HEK293 (cell line): ENCODE results near the gene WDHD1.

Experiments
- CTCF ChIA-PET: fragments of 350-600 bp; formaldehyde crosslinking; extraction: SDS; loops from one replicate; lab custom pipeline; 2021; ENCODE audit warnings: antibody characterized with exemption; lab: Yijun Ruan, JAX
- POLR2A ChIA-PET: fragments of 300-600 bp; formaldehyde crosslinking; extraction: SDS; loops from one replicate; lab custom pipeline; 2020; ENCODE audit warnings: antibody characterized with exemption, inconsistent platforms; lab: Yijun Ruan, JAX
- H3K27ac ChIP-seq: fragments of 200-500 bp; sonication (Bioruptor generic); 2 replicates; pipeline ENCODE4 v1.5.1; 2014; ENCODE audit warnings: low read depth, low read length, control low read depth, inconsistent platforms; ENCODE audit errors: extremely low read depth
- H3K36me3 ChIP-seq, 2 experiments: fragments of 200-500 bp in 1 of 2; sonication (Bioruptor generic) in 1 of 2; 1 replicate in 1 of 2; 2 replicates in 1 of 2; pipeline ENCODE4 v1.5.1; 2014 to 2017; ENCODE audit warnings: inconsistent platforms in 2 of 2, low read length in 2 of 2; ENCODE audit not compliant: control insufficient read depth in 2 of 2, insufficient read depth in 1 of 2
- H3K4me1 ChIP-seq: fragments of 200-500 bp; sonication (Bioruptor generic); 2 replicates; pipeline ENCODE4 v1.5.1; 2014; ENCODE audit warnings: mild to moderate bottlenecking, low read length, inconsistent platforms; ENCODE audit not compliant: control insufficient read depth, insufficient read depth
- H3K4me3 ChIP-seq: 2 replicates; pipeline ENCODE4 v1.5.1; 2011; ENCODE audit warnings: low read depth, mild to moderate bottlenecking, control low read depth, low read length, moderate library complexity
- H3K9me3 ChIP-seq: fragments of 200-500 bp; sonication (Bioruptor generic); 2 replicates; pipeline ENCODE4 v1.5.1; 2014; ENCODE audit warnings: low read depth, low read length, inconsistent platforms; ENCODE audit not compliant: control insufficient read depth, insufficient read depth
- ELK4 ChIP-seq: IDR thresholded peaks from 2 replicates; pipeline ENCODE4 v1.6.1; 2011; ENCODE audit warnings: mild to moderate bottlenecking, low read depth, low read length, borderline replicate concordance
- HOXC10 ChIP-seq: sonication (generic); formaldehyde crosslinking; IDR thresholded peaks from 2 replicates; pipeline ENCODE4 v1.8.1; 2023; ENCODE audit warnings: mild to moderate bottlenecking, missing genetic modification reagents
- HOXD13 ChIP-seq: sonication (generic); formaldehyde crosslinking; IDR thresholded peaks from 2 replicates; pipeline ENCODE4 v1.8.0; 2022; ENCODE audit warnings: missing genetic modification reagents, borderline replicate concordance
- KLF1 ChIP-seq: fragments of 450-650 bp; formaldehyde crosslinking; IDR thresholded peaks from 2 replicates; pipeline ENCODE4 v1.5.1; 2016; ENCODE audit warnings: missing biosample characterization, missing genetic modification characterization
- KLF10 ChIP-seq: fragments of 450-650 bp; IDR thresholded peaks from 2 replicates; pipeline ENCODE4 v1.5.1; 2018; ENCODE audit warnings: missing biosample characterization, mild to moderate bottlenecking, missing genetic modification characterization
- PRDM2 ChIP-seq: fragments of 450-650 bp; formaldehyde crosslinking; IDR thresholded peaks from 2 replicates; pipeline ENCODE4 v1.5.1; 2016; ENCODE audit warnings: missing biosample characterization, missing genetic modification characterization, borderline replicate concordance
- REPIN1 ChIP-seq: fragments of 450-650 bp; formaldehyde crosslinking; IDR thresholded peaks from 2 replicates; pipeline ENCODE4 v1.5.1; 2017; ENCODE audit warnings: missing biosample characterization, missing genetic modification characterization, low read depth
- TCF7L2 ChIP-seq: IDR thresholded peaks from 2 replicates; pipeline ENCODE4 v1.6.1; 2011; ENCODE audit warnings: low read depth, mild to moderate bottlenecking, inconsistent platforms, low read length, moderate library complexity, borderline replicate concordance
- ZBTB49 ChIP-seq: fragments of 450-650 bp; formaldehyde crosslinking; IDR thresholded peaks from 2 replicates; pipeline ENCODE4 v1.5.1; 2016; ENCODE audit warnings: missing biosample characterization, missing genetic modification characterization, low read depth
- ZBTB7A ChIP-seq: fragments of 450-650 bp; formaldehyde crosslinking; IDR thresholded peaks from 2 replicates; pipeline ENCODE4 v1.5.1; 2016; ENCODE audit warnings: low read depth, missing biosample characterization, missing genetic modification characterization
- ZFHX2 ChIP-seq: fragments of 450-650 bp; formaldehyde crosslinking; conservative IDR thresholded peaks from 2 replicates; pipeline ENCODE4 v1.5.1; 2016; ENCODE audit warnings: missing biosample characterization, missing genetic modification characterization
- ZNF24 ChIP-seq: fragments of 450-650 bp; formaldehyde crosslinking; IDR thresholded peaks from 2 replicates; pipeline ENCODE4 v1.5.1; 2016; ENCODE audit warnings: missing biosample characterization, missing genetic modification characterization
- ZNF335 ChIP-seq: fragments of 450-650 bp; formaldehyde crosslinking; conservative IDR thresholded peaks from 2 replicates; pipeline ENCODE4 v1.5.1; 2016; ENCODE audit warnings: missing biosample characterization, missing genetic modification characterization
- ZNF341 ChIP-seq: fragments of 450-650 bp; formaldehyde crosslinking; IDR thresholded peaks from 2 replicates; pipeline ENCODE4; 2016; ENCODE audit warnings: low read depth, missing biosample characterization, missing genetic modification characterization
- ZNF350 ChIP-seq: fragments of 450-650 bp; formaldehyde crosslinking; IDR thresholded peaks from 2 replicates; pipeline ENCODE4 v1.5.0; 2017; ENCODE audit warnings: missing biosample characterization, mild to moderate bottlenecking, missing genetic modification characterization
- ZNF518A ChIP-seq: fragments of 450-650 bp; formaldehyde crosslinking; conservative IDR thresholded peaks from 2 replicates; pipeline ENCODE4 v1.5.1; 2016; ENCODE audit warnings: low read depth, missing biosample characterization, missing genetic modification characterization
- ZNF621 ChIP-seq: fragments of 450-650 bp; formaldehyde crosslinking; IDR thresholded peaks from 2 replicates; pipeline ENCODE4 v1.5.1; 2017; ENCODE audit warnings: missing biosample characterization, missing genetic modification characterization
- TF ChIP-seq, protein P1 (sequence below): fragments of 450-650 bp; formaldehyde crosslinking; IDR thresholded peaks from 2 replicates; pipeline ENCODE4 v1.5.1; 2016; ENCODE audit warnings: missing biosample characterization, missing genetic modification characterization

The WDHD1 gene

DNA sequence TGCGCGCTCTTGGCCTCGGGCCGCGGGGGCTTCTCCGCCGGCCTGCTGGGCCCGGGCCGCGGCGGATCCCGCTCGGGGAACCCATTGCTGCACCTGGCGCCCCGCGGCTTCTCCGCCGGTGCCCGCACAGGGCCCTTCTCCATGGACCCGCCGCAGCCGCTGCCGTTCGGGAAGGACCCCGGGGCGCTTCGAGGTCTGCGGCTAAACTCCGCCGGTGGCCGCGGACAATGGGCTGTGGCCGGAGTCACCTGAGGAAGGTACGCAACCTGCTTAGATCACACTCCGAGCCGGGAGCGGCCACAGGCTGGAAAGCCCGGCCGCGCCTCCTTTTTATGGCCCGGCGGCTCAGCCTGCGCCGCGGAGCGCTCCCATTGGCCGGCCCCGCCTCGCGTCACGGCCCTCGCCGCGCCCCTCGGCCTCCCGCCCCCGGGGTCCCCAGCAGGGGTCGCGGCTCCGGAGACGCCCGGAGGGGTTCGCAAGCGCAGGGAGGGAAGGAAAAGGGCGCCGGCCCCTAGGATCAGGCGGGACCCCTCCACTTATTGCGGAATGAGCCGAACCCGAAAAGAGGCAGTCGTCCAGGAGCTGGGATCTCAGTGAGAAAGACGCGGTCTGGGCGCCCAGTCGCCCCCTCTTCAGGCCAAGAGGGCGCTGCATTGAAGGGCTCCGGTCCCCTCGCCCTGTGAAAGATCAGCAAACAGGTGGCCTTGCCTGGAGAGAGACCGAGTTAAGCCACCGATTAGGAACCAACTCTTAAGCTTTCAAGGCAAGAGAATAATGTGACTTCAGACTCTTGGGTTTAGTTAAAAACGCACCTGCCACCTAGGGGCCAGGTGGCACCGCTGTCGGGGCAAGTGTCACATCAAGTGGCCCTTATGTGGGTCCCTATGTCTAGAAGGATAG, 124.1 kb downstream of the WDHD1 start, which contains the start of gene GCH1 (continued):
- TF ChIP-seq ZBTB49 (tag by site-specific recombination): no peak
- TF ChIP-seq ZNF24 (tag by site-specific recombination): no peak
- no peak for TF ChIP-seq TCF7L2
- TF ChIP-seq KLF10 (tag by site-specific recombination): peak; percentile 93
- no peak for TF ChIP-seq ELK4
- no peak for TF ChIP-seq HOXD13 (CRISPR knock-in tag)
- TF ChIP-seq HOXC10: no peak
- no peak for TF ChIP-seq KLF1 (tag by site-specific recombination)
- TF ChIP-seq ZNF518A: no peak
- 0 out of 2 replicates have a peak, but pooled peaks have one; percentile 21 for TF ChIP-seq ZFHX2
- peak; percentile 87 for TF ChIP-seq ZNF335

- Histone ChIP-seq H3K4me3 (peak overlapping the region; percentile 79), H3K9me3 (no peaks in the 10 kb centered on the region), H3K4me1 (0 out of 2 replicates have a peak, but pooled peaks cover 3% of the 10 kb centered on the region), H3K27ac (peak overlapping the region; percentile 82; the same call in 1 of the 2 replicates), H3K36me3 (no peaks in the 10 kb centered on the region; a peak in 1 of 3 replicates)
- POLR2A ChIA-PET: interaction anchor here (1.0 kb wide), 1 partner anchor 125 kb away, joined by 3 read pairs; the partner anchor contains the start of genes SOCS4 and WDHD1
- CTCF ChIA-PET: interaction anchor here (0.9 kb wide), 1 partner anchor 352 kb away, joined by 5 read pairs; no protein-coding TSS in a partner anchor
- no peak for TF ChIP-seq ZNF621 (tag by site-specific recombination)
- no peak for TF ChIP-seq TCF7L2
- TF ChIP-seq, protein P1, sequence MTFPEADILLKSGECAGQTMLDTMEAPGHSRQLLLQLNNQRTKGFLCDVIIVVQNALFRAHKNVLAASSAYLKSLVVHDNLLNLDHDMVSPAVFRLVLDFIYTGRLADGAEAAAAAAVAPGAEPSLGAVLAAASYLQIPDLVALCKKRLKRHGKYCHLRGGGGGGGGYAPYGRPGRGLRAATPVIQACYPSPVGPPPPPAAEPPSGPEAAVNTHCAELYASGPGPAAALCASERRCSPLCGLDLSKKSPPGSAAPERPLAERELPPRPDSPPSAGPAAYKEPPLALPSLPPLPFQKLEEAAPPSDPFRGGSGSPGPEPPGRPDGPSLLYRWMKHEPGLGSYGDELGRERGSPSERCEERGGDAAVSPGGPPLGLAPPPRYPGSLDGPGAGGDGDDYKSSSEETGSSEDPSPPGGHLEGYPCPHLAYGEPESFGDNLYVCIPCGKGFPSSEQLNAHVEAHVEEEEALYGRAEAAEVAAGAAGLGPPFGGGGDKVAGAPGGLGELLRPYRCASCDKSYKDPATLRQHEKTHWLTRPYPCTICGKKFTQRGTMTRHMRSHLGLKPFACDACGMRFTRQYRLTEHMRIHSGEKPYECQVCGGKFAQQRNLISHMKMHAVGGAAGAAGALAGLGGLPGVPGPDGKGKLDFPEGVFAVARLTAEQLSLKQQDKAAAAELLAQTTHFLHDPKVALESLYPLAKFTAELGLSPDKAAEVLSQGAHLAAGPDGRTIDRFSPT: peak; percentile 57; the same call in 1 of the 2 replicates
- no peak for TF ChIP-seq ZNF350
- no peak for TF ChIP-seq ZBTB7A (tag by site-specific recombination)
- TF ChIP-seq PRDM2: no peak
- no peak for TF ChIP-seq ZNF341 (tag by site-specific recombination)
- no peak for TF ChIP-seq REPIN1 (tag by site-specific recombination)
Observed at GRCh38 chr14:54902143-54902520, 124.8 kb downstream of the WDHD1 start.
